ENCODE measurements around the gene ALDH3B1. TPM values are rescaled to one million over a fixed set of nuclear protein-coding genes. Genes with fewer than 3 reads are reported as not detected.

The ALDH3B1 gene
- polyA plus RNA-seq, 3 donors = 79.8 to 89.1 (median 86.7) TPM

DNA sequence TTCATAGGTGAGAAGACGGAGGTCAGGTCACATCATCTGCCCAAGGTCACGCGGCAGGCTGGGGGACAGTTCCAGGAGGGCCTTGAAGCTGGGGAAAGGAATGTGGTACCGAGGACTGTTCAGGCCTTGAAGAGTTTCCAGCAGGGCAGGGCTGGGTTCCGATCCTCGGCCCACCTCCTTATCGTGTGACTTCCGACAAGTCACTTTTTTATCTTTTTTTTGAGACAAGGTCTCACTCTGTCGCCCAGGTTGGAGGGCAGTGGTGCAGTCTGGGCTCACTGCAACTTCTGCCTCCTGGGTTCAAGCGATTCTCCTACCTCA lies 21.0 kb downstream of the ALDH3B1 start:
- peak overlapping the region; percentile 94 to 98 for H3K4me3 Mint-ChIP-seq
- Histone ChIP-seq H3K27me3 (ENCODE audit: control insufficient read depth in 2 of 2, insufficient read depth in 2 of 2, low read length in 2 of 2) (no peaks in the 10 kb centered on the region), H3K9ac (ENCODE audit: insufficient read depth, low read length, poor library complexity, severe bottlenecking) (peak overlapping the region; percentile 70), H4K20me1 (ENCODE audit: insufficient read depth, low read length) (no peaks in the 10 kb centered on the region), H2AFZ (ENCODE audit: insufficient read depth, low read depth, low read length, poor library complexity, severe bottlenecking) (peak overlapping the region; percentile 86), H3K79me2 (ENCODE audit: insufficient read depth, low read length) (peaks cover 31% of the 10 kb centered on the region), H3K9me3 (replicated peaks in 1 of 2; ENCODE audit: control insufficient read depth in 1 of 2, insufficient read depth in 1 of 2, low read length in 2 of 2) (no peaks in the 10 kb centered on the region), H3K36me3 (replicated peaks in 1 of 2; ENCODE audit: control insufficient read depth in 1 of 2, insufficient read depth in 2 of 2, low read length in 2 of 2) (peaks cover 34 to 41% of the 10 kb centered on the region in 2 donors), H3K4me2 (replicated peaks; ENCODE audit: extremely low read depth, low read length, poor library complexity, severe bottlenecking) (peak overlapping the region; percentile 97), H3K4me1 (ENCODE audit: control insufficient read depth in 1 of 2, insufficient read depth in 2 of 2, low read length in 2 of 2) (peaks cover 28 to 38% of the 10 kb centered on the region in 2 donors), H3K27ac (ENCODE audit: low read depth in 1 of 2, low read length in 2 of 2) (peak overlapping the region in 1 of 2 donors; percentile 85), H3K4me3 (replicated peaks in 1 of 3; ENCODE audit: low read depth in 2 of 3, low read length in 3 of 3) (peak overlapping the region; percentile 65 to 81 (median 69))
- intact Hi-C loops (cut with micrococcal nuclease) = no loop called here
- no peaks in the 10 kb centered on the region for H3K9me3 Mint-ChIP-seq
- peaks cover 0 to 2% (median 1%) of the 10 kb centered on the region in 3 donors for H3K27me3 Mint-ChIP-seq (ENCODE audit: low read depth in 3 of 3)
- DNase-seq = no peak
- H3K36me3 Mint-ChIP-seq = peaks cover 28 to 47% of the 10 kb centered on the region in 2 donors
- 7% methylated on average over 6 of the region's 10 CpGs for whole genome bisulfite sequencing (ENCODE audit: insufficient coverage)
- peaks cover 36% of the 10 kb centered on the region for H3K4me1 Mint-ChIP-seq
- peak overlapping the region; percentile 76 to 93 (median 86) for H3K27ac Mint-ChIP-seq
- TF ChIP-seq, protein P1, sequence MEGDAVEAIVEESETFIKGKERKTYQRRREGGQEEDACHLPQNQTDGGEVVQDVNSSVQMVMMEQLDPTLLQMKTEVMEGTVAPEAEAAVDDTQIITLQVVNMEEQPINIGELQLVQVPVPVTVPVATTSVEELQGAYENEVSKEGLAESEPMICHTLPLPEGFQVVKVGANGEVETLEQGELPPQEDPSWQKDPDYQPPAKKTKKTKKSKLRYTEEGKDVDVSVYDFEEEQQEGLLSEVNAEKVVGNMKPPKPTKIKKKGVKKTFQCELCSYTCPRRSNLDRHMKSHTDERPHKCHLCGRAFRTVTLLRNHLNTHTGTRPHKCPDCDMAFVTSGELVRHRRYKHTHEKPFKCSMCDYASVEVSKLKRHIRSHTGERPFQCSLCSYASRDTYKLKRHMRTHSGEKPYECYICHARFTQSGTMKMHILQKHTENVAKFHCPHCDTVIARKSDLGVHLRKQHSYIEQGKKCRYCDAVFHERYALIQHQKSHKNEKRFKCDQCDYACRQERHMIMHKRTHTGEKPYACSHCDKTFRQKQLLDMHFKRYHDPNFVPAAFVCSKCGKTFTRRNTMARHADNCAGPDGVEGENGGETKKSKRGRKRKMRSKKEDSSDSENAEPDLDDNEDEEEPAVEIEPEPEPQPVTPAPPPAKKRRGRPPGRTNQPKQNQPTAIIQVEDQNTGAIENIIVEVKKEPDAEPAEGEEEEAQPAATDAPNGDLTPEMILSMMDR (IDR thresholded peaks at IDR 0.05) = no peak

GRCh38 chr11:68032003-68032402 lies 21.9 kb downstream of the ALDH3B1 start:
- Histone ChIP-seq H3K9ac (ENCODE audit: insufficient read depth, low read length, poor library complexity, severe bottlenecking) (no peak overlapping the region), H3K9me3 (replicated peaks in 1 of 2; ENCODE audit: control insufficient read depth in 1 of 2, insufficient read depth in 1 of 2, low read length in 2 of 2) (no peaks in the 10 kb centered on the region), H3K4me1 (ENCODE audit: control insufficient read depth in 1 of 2, insufficient read depth in 2 of 2, low read length in 2 of 2) (peaks cover 37 to 47% of the 10 kb centered on the region in 2 donors), H3K36me3 (replicated peaks in 1 of 2; ENCODE audit: control insufficient read depth in 1 of 2, insufficient read depth in 2 of 2, low read length in 2 of 2) (peaks cover 25 to 32% of the 10 kb centered on the region in 2 donors), H3K27ac (ENCODE audit: low read depth in 1 of 2, low read length in 2 of 2) (no peak overlapping the region), H4K20me1 (ENCODE audit: insufficient read depth, low read length) (no peaks in the 10 kb centered on the region), H2AFZ (ENCODE audit: insufficient read depth, low read depth, low read length, poor library complexity, severe bottlenecking) (no peak overlapping the region), H3K4me2 (replicated peaks; ENCODE audit: extremely low read depth, low read length, poor library complexity, severe bottlenecking) (no peak overlapping the region), H3K27me3 (ENCODE audit: control insufficient read depth in 2 of 2, insufficient read depth in 2 of 2, low read length in 2 of 2) (no peaks in the 10 kb centered on the region), H3K79me2 (ENCODE audit: insufficient read depth, low read length) (peaks cover 31% of the 10 kb centered on the region), H3K4me3 (replicated peaks in 1 of 3; ENCODE audit: low read depth in 2 of 3, low read length in 3 of 3) (no peak overlapping the region)
- WGBS (ENCODE audit: insufficient coverage) = 94% methylated on average over 4 of the region's 9 CpGs
- no peak for DNase-seq
- intact Hi-C loops (cut with micrococcal nuclease) = no loop called here
- peaks cover 21 to 38% of the 10 kb centered on the region in 2 donors for H3K36me3 Mint-ChIP-seq
- no peak overlapping the region for H3K4me3 Mint-ChIP-seq
- H3K27me3 Mint-ChIP-seq (ENCODE audit: low read depth in 3 of 3) = peaks cover 0 to 3% (median 1%) of the 10 kb centered on the region in 3 donors
- TF ChIP-seq, protein P1 (IDR thresholded peaks at IDR 0.05) = no peak
- no peaks in the 10 kb centered on the region for H3K9me3 Mint-ChIP-seq
- peak overlapping the region in 1 of 7 donors; percentile 19 for H3K27ac Mint-ChIP-seq
- peaks cover 45% of the 10 kb centered on the region for H3K4me1 Mint-ChIP-seq

Data from CD14-positive monocyte (primary cell).